Activated CD8-positive, alpha-beta memory T cell treated with anti-CD3 and anti-CD28 coated beads, Interleukin-2, amount 50 U/mL, for 24 hours (primary cell): ENCODE results near the gene PRSS22.
A peak's percentile ranks its signal among the peaks of the same experiment; 100 is the strongest.
"Not testable (repeated sequence)": the region's sequence is repeated elsewhere in the genome, so short reads cannot be mapped to it uniquely, and the experiment has no call there.

Source experiments
- DNase-seq: peaks from one replicate; pipeline ENCODE4 v3.0.0-alpha.2; 2020; ENCODE audit errors: extremely low read depth

The PRSS22 gene

GRCh38 chr16:2857451-2858244 lies at the start of gene PRSS22:
Gene PRSS22, minus strand, starts transcription at chr16:2858170. Its CDS starts 66 bp downstream, at chr16:2858104.
- DNase-seq: no peak

GRCh38 chr16:2907084-2907753 lies 49.2 kb upstream of the PRSS22 start:
- DNase-seq: not testable (repeated sequence)

GRCh38 chr16:2905988-2906387 lies 48.0 kb upstream of the PRSS22 start:
- no peak for DNase-seq

- DNase-seq: peak; percentile 90
Observed at GRCh38 chr16:2905241-2905987, 47.4 kb upstream of the PRSS22 start.

GRCh38 chr16:2904922-2905240 lies 46.9 kb upstream of the PRSS22 start:
- no peak for DNase-seq

GRCh38 chr16:2904100-2904921 lies 46.3 kb upstream of the PRSS22 start:
- peak; percentile 36 for DNase-seq

GRCh38 chr16:2902337-2903130 lies 44.6 kb upstream of the PRSS22 start:
- DNase-seq: no peak

GRCh38 chr16:2900526-2901075 lies 42.6 kb upstream of the PRSS22 start:
- no peak for DNase-seq

GRCh38 chr16:2899564-2900072 lies 41.6 kb upstream of the PRSS22 start:
- DNase-seq: no peak

- no peak for DNase-seq
Observed at GRCh38 chr16:2898831-2899563, 41.0 kb upstream of the PRSS22 start.

GRCh38 chr16:2897110-2897509 lies 39.1 kb upstream of the PRSS22 start:
- DNase-seq: no peak

- DNase-seq: no peak
Observed at GRCh38 chr16:2896480-2897010, 38.6 kb upstream of the PRSS22 start.

GRCh38 chr16:2895813-2896212 lies 37.8 kb upstream of the PRSS22 start:
- DNase-seq: no peak

- DNase-seq: no peak
Observed at GRCh38 chr16:2894231-2894630, 36.3 kb upstream of the PRSS22 start.

GRCh38 chr16:2884041-2884451 lies 26.1 kb upstream of the PRSS22 start:
- DNase-seq: no peak

- no peak for DNase-seq
Observed at GRCh38 chr16:2883458-2883908, 25.5 kb upstream of the PRSS22 start.

- DNase-seq: peak; percentile 98
Observed at GRCh38 chr16:2882650-2883457, 24.9 kb upstream of the PRSS22 start, which contains the start of gene FLYWCH2. Gene FLYWCH2, plus strand, starts transcription at chr16:2883215. Its CDS starts 13,235 bp downstream, at chr16:2896450.
